GM21825 (cell line): ENCODE measurements around the gene MMS19.
"Not testable (repeated sequence)": the region's sequence is repeated elsewhere in the genome, so short reads cannot be mapped to it uniquely, and the experiment has no call there.

Experiments
- ATAC-seq: cut with Tn5 transposase; IDR thresholded peaks from one replicate; pipeline ENCODE4 v1.9.1; 2021; ENCODE audit warnings: mild to moderate bottlenecking, moderate library complexity; ENCODE audit not compliant: unreplicated experiment

The MMS19 gene

DNA sequence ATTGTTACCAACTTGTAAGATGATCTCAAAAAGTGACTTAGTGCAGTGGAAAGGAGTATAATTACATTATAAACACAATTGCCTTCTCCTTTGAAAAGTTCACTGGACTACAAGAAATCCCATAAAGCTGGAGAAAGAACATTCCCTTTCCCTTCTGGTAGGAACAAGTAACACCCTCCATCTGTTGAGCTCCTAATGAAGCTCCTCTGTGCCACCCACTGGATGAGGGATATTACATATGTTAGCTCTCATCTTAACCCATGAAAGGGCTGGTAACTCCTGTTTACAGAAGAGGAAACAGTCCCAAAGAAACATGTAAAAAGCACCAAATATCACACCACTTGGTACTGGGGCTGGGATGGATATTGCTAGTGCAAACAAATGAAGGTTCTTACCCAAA, 64.2 kb downstream of the MMS19 start:
- ATAC-seq, result no peak

DNA sequence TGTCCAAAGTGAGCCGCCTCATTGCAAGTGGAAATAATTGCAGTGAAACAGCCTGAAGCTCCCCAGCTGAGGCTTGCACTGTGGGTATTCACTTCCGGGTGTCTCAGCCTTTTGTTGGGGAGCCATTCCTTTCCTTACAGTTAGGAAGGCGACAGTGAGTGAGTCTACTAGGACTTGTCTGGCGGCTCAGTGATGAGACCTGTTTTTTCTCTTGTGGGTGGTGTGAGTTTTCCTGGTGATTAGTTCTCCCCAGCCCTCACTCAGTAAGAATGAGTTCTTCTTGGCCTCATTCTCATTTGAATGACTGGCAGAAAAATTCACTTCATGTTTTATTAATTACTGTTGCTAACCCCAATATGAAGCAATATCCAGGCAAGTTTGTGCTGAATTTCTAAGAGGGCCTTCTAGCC, 69.6 kb downstream of the MMS19 start:
- no peak for ATAC-seq

DNA sequence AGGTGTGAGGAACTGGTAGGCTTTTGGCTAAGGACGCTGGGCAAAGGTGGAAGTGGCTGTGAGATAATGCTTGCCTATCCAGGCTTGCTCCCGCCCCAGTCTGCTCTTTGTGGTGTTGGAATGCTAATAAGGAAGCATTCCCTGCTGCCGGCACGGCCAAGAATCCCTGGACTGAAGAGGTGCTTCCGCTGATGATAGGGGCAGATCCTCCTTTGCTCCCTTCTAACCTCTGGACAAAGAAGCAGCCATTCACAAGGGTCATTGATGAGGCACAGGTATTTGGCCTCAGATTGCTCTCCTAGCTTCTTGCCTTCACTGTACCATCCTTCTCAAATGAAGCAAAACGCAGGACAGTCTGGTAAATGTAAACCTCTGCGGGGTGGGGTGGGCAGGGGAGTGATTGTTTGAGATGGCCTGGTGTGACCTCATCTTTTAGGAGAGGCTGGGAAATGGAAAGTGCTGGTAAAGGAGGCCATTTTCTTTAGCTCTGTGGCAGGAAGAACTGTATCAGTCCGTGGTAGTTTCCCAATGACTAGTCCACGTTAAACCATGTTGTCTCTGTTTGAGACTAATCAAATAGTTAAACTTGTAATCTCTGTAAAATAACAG, 70.5 kb downstream of the MMS19 start:
- no peak for ATAC-seq

DNA sequence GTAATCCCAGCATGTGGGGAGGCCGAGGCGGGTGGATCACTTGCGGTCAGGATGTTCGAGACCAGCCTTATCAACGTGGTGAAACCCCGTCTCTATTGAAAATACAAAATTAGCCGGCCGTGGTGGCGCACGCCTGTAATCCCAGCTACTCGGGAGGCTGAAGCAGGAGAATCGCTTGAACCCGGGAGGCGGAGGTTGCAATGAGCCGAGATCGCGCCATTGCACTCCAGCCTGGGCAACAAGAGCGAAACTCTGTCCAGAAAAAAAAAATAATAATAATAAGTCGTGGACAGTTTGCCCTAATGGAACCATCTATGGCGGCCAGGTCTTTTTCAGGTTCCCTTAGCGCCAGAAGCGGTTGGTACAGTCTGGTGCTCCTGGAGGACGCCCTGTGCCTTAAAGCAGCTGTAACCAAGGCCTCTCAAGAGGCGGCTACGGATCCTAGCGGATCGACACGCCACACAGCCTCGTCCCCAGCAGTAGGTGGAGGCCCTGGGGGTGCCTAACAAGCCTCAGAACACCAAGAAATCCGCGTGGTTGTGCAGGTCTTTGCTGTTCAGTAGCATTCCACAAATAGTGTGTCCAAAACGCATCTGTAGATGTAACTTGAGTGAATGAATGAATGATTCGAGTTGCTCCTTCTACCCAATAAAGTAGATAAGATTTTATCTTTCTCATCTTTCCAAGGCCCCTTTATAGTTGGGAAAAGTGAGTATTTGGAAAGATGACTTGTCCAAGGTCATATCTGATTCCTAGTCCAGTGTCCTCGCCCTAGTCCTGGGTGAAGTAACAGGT, 71.2 kb downstream of the MMS19 start:
- ATAC-seq, result no peak

DNA sequence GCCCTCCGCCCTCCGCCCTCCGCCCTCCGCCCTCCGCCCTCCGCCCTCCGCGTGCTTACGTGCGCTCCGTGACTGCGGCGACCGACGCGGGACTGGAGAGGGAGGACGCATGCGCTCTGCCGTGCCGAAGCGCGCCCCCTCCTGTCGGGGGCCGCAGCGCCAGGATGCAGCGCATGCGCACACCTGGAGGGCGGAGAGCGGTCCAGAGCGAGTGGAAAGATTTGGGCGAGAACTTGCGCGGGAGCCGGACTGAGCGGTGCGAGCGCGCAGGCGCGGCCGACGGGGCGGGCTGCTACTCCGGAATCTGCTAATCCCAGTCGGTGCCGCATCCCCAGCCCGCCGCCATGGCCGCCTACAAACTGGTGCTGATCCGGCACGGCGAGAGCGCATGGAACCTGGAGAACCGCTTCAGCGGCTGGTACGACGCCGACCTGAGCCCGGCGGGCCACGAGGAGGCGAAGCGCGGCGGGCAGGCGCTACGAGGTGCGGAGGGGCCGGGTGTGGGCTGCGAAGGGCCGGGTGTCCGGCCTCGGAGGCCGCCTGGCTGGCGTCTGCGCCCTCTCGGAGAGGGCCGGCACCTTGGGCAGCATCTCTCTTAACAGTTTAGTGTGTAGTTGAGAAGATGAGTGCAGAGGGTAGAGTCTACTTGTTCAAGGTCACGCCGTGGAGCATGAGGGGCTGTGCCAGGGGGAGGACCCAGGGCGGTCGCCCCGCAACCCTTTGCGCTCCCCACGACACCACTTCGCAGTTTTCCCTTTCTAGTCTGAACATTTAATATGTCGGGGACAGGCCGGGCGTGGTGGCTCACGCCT, 72.1 kb downstream of the MMS19 start, which contains the start of gene PGAM1:
PGAM1 (plus strand) TSS at position 228 of the 812 bp plus-strand sequence; CDS start at position 345, 117 bp downstream.
- ATAC-seq, result peak; percentile 80

DNA sequence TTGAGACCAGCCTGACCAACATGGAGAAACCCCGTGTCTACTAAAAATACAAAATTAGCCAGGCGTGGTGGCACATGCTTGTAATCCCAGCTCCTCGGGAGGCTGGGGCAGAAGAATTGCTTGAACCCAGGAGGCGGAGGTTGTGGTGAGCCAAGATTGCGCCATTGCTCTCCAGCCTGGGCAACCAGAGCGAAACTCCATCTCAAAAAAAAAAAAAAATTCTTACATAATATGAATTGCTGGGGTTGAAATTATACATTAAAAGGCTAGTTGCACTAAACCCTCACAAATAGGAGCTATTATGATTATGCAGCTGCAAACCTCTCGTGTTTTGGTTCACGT, 74.5 kb downstream of the MMS19 start:
- not testable (repeated sequence) for ATAC-seq

DNA sequence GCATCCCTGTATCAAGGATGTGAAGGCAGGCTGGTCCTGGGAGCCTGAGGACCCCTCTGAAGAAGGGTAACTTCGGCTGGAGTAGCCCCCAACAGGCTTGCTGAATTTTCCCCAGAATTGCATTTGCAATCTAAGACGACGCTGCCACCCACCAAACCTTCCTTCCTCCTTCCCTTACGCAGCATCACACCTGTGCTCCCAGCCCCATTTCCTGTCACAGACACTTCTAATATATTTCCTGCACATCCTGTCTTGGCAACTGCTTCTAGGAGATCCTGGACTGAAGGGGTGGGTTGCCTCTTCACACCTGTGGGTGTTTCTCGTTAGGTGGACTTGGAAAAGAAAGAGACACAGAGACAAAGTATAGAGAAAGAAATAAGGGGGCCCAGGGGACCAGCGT, 81.7 kb downstream of the MMS19 start:
- no peak for ATAC-seq

DNA sequence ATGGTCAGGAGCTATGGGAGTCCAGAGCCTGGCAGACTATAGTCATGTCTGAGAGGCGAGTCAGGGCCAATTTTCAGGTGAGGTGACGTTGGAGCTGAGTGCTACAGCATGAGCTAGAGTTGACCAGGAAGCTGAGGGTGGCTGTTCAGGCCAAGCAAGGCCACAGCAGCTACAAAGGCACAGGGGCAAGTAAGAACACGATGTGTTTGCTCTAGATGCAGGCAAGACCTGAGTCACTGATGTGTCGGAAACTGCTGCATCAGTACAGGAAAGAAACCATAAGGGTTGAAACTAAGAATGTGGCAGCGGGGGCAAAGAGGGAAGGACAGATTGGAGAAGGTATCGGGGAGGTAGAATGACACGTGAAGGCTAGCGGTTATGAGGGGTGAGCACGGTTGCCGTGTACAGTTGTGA, 85.3 kb downstream of the MMS19 start:
- no peak for ATAC-seq

DNA sequence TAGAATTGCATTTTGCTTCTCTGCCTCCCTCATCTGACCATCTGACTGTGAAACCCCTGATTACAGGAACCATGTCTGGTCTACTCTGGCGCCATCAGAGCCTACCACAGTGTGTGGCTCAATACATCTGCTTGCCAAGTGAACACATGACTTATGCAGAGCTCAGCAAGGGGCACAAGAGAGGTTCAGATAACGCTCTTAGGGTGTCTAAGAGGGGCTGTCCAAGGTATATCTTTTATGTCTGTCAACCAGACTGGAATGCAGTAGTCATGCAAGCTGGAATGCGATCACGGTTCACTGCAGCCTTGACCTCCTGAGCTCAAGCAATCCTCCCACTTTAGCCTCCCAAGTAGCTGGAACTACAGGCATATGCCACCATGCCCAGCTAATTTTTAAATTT, 86.8 kb downstream of the MMS19 start:
- no peak for ATAC-seq

DNA sequence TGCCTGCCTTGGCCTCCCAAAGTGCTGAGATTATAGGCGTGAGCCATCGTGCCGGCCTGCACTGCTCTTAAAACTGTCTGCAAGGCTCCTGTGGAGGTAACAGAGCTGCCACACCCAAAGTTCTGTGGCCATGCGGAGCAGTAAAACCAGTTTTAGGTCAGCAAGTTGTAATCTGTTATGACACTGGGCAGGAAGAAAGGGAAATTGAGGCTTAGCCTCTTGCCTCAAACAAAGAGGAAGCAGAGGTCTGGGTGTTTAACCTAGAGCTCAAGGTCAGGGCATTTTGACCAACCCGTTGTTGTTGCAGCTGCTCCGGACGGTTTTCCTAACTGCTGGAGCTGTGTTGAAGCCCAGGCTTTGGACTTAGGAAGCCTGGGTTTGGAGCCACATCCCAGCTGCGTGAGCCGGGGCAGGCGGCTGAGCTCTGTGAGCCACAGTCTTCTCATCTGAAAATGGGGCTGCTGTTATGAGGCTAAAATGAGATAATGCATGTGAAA, 89.7 kb downstream of the MMS19 start:
- no peak for ATAC-seq
